Eye (tissue), 1 donor: ENCODE data around the gene ANXA1.

Experiments
- DNase-seq: peaks from one replicate; pipeline ENCODE4 v3.0.0-alpha.2; 2015

The ANXA1 gene

GRCh38 chr9:73141282-73141681 lies 10.4 kb upstream of the ANXA1 start:
- no peak for DNase-seq

GRCh38 chr9:73143711-73144328 lies 7.8 kb upstream of the ANXA1 start:
- no peak for DNase-seq

GRCh38 chr9:73146111-73146815 lies 5.4 kb upstream of the ANXA1 start:
- no peak for DNase-seq

GRCh38 chr9:73148447-73148937 lies 3.2 kb upstream of the ANXA1 start:
- no peak for DNase-seq

GRCh38 chr9:73149371-73150067 lies 2.1 kb upstream of the ANXA1 start:
- no peak for DNase-seq

GRCh38 chr9:73152543-73152844 lies 829 bp downstream of the ANXA1 start:
- DNase-seq: no peak

- no peak for DNase-seq
Measured at GRCh38 chr9:73152953-73153352, 1.3 kb downstream of the ANXA1 start.

GRCh38 chr9:73153793-73154227 lies 2.1 kb downstream of the ANXA1 start:
- DNase-seq: no peak

GRCh38 chr9:73154271-73154670 lies 2.6 kb downstream of the ANXA1 start:
- no peak for DNase-seq

GRCh38 chr9:73154722-73155121 lies 3.1 kb downstream of the ANXA1 start:
- DNase-seq: no peak

- no peak for DNase-seq
Measured at GRCh38 chr9:73155377-73155776, 3.7 kb downstream of the ANXA1 start.

- DNase-seq: no peak
Measured at GRCh38 chr9:73155968-73156864, 4.6 kb downstream of the ANXA1 start.

- no peak for DNase-seq
Measured at GRCh38 chr9:73156865-73157187, 5.2 kb downstream of the ANXA1 start.

- no peak for DNase-seq
Measured at GRCh38 chr9:73157811-73158210, 6.1 kb downstream of the ANXA1 start.

- DNase-seq: no peak
Measured at GRCh38 chr9:73158723-73159122, 7.1 kb downstream of the ANXA1 start.

GRCh38 chr9:73160868-73161267 lies 9.2 kb downstream of the ANXA1 start:
- no peak for DNase-seq

GRCh38 chr9:73162987-73163768 lies 11.5 kb downstream of the ANXA1 start:
- DNase-seq: no peak

- DNase-seq: no peak
Measured at GRCh38 chr9:73165911-73166310, 14.2 kb downstream of the ANXA1 start.

GRCh38 chr9:73166468-73166867 lies 14.8 kb downstream of the ANXA1 start:
- DNase-seq: no peak

- no peak for DNase-seq
Measured at GRCh38 chr9:73167614-73168013, 15.9 kb downstream of the ANXA1 start.

- DNase-seq: no peak
Measured at GRCh38 chr9:73168298-73168934, 16.8 kb downstream of the ANXA1 start.
